ENCODE measurements around the gene GPHN. TPM values are rescaled to one million over a fixed set of nuclear protein-coding genes. Genes with fewer than 3 reads are reported as not detected.

GPHN gene
- total and polyA plus RNA-seq, 10 of the 15 experiments (the other 5 are each of a cell fraction or from before 2014, with no cell fraction given), result 22.3 to 48.8 (median 33.1) TPM

GRCh38 chr14:67167420-67168109 lies 659.6 kb downstream of the GPHN start:
- in situ Hi-C loops (cut with MboI), result loop anchor here (5.0 kb wide), 1 partner anchor 120 kb away; no protein-coding TSS in a partner anchor
- RAD21 ChIA-PET (ENCODE audit: unreplicated experiment), result interaction anchor here (3.4 kb wide), 1 partner anchor 118 kb away, joined by 24 read pairs; no protein-coding TSS in a partner anchor
- TF ChIP-seq NFXL1 (IDR thresholded peaks at IDR 0.05; ENCODE audit: borderline replicate concordance) (no peak), SUZ12 (IDR thresholded peaks at IDR 0.05; ENCODE audit: unreplicated experiment) (no peak), ZSCAN29 (IDR thresholded peaks at IDR 0.05) (no peak), ASH2L (IDR thresholded peaks at IDR 0.05; ENCODE audit: borderline replicate concordance, low read depth) (no peak), MLLT1 (IDR thresholded peaks at IDR 0.05) (no peak)
- TF ChIP-seq, protein P1, sequence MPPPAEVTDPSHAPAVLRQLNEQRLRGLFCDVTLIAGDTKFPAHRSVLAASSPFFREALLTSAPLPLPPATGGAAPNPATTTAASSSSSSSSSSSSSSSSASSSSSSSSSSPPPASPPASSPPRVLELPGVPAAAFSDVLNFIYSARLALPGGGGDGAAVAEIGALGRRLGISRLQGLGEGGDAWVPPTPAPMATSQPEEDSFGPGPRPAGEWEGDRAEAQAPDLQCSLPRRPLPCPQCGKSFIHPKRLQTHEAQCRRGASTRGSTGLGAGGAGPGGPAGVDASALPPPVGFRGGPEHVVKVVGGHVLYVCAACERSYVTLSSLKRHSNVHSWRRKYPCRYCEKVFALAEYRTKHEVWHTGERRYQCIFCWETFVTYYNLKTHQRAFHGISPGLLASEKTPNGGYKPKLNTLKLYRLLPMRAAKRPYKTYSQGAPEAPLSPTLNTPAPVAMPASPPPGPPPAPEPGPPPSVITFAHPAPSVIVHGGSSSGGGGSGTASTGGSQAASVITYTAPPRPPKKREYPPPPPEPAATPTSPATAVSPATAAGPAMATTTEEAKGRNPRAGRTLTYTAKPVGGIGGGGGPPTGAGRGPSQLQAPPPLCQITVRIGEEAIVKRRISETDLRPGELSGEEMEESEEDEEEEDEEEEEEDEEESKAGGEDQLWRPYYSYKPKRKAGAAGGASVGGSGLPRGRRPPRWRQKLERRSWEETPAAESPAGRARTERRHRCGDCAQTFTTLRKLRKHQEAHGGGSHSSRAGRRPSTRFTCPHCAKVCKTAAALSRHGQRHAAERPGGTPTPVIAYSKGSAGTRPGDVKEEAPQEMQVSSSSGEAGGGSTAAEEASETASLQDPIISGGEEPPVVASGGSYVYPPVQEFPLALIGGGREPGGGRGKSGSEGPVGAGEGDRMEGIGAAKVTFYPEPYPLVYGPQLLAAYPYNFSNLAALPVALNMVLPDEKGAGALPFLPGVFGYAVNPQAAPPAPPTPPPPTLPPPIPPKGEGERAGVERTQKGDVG (CRISPR knock-in tag; IDR thresholded peaks at IDR 0.05), result no peak

More at GRCh38 chr14:67167420-67168109, 659.6 kb downstream of the GPHN start:
- Histone ChIP-seq H3K4me2 (ENCODE audit: control insufficient read depth, insufficient read depth) (no peak overlapping the region), H3K9ac (ENCODE audit: control insufficient read depth, insufficient read depth, low read length) (no peak overlapping the region), H3K4me3 (no peak overlapping the region), H3K36me3 (ENCODE audit: control insufficient read depth in 2 of 2, insufficient read depth in 2 of 2, low read length in 1 of 2) (no peaks in the 10 kb centered on the region; a peak in 1 of 4 replicates), H3K9me3 (replicated peaks; ENCODE audit: control insufficient read depth, insufficient read depth, low read length) (no peaks in the 10 kb centered on the region; the same call in 1 of the 3 replicates), H3K79me2 (ENCODE audit: control insufficient read depth, insufficient read depth, low read length) (no peaks in the 10 kb centered on the region), H2AFZ (ENCODE audit: control insufficient read depth, low read depth, low read length) (no peak overlapping the region), H3K4me1 (ENCODE audit: control insufficient read depth, insufficient read depth, low read length) (no peaks in the 10 kb centered on the region), H4K20me1 (ENCODE audit: control insufficient read depth, insufficient read depth) (no peaks in the 10 kb centered on the region), H3K27ac (ENCODE audit: control insufficient read depth, insufficient read depth) (no peak overlapping the region), H3K27me3 (replicated peaks in 1 of 2; ENCODE audit: control insufficient read depth in 2 of 2, insufficient read depth in 2 of 2, low read length in 1 of 2) (no peaks in the 10 kb centered on the region)
- ChIA-PET SMC1A (ENCODE audit: uncharacterized antibody, unreplicated experiment) (interaction anchor here (1.9 to 4.3 kb wide), 3 partner anchors 14 to 118 kb away, joined by 5 to 24 read pairs (median 7); no protein-coding TSS in a partner anchor), POLR2A (no interaction called here), CTCF (interaction anchor here (0.6 to 7.6 kb wide), 8 partner anchors 117 to 1281 kb away, joined by 3 to 95 read pairs (median 4); partner anchors contain the start of genes ATP6V1D and EIF2S1)
- ATAC-seq (no peak), FAIRE-seq (no peak), DNase-seq (ENCODE audit: low read depth, low spot score) (no peak)
- intact Hi-C loops (cut with micrococcal nuclease; ENCODE audit: unreplicated experiment), result no loop called here
- WGBS (ENCODE audit: insufficient coverage, insufficient replicate concordance, low lambda C conversion rate, missing lambda C conversion rate), result 97% methylated on average over 2 of the region's 2 CpGs
- BruUV-seq (replicated peaks), result no TSS peak
